Stimulated activated CD4-positive, alpha-beta T cell treated with anti-CD3 and anti-CD28 coated beads, TNF-alpha, amount 100 ng/mL, for 24 hours (primary cell): ENCODE data around the gene OLFML1.

Experiments
- DNase-seq, 3 experiments: peaks; one replicate each; pipeline ENCODE4 v3.0.0-alpha.2; 2020; ENCODE audit warnings: low read depth in 3 of 3

The OLFML1 gene

GRCh38 chr11:7485186-7486097 lies at the start of gene OLFML1:
Gene OLFML1 (plus strand): TSS chr11:7485506. CDS start chr11:7485876, 370 bp downstream.
- no peak for DNase-seq

GRCh38 chr11:7436146-7436545 lies 49.2 kb upstream of the OLFML1 start:
- DNase-seq, result no peak

- no peak for DNase-seq
These were observed 48.6 kb upstream of the OLFML1 start for GRCh38 chr11:7436657-7437056.

GRCh38 chr11:7437696-7438095 lies 47.6 kb upstream of the OLFML1 start:
- DNase-seq, result no peak

- no peak for DNase-seq
These were observed 45.5 kb upstream of the OLFML1 start for GRCh38 chr11:7439746-7440320.

- peak; percentile 34 to 73 (median 50) for DNase-seq
These were observed 42.6 kb upstream of the OLFML1 start for GRCh38 chr11:7442588-7443215.

- no peak for DNase-seq
These were observed 41.0 kb upstream of the OLFML1 start for GRCh38 chr11:7444091-7444981.

- no peak for DNase-seq
These were observed 39.7 kb upstream of the OLFML1 start for GRCh38 chr11:7445564-7445963.

GRCh38 chr11:7448201-7448600 lies 37.1 kb upstream of the OLFML1 start:
- DNase-seq, result no peak

GRCh38 chr11:7449211-7449840 lies 36.0 kb upstream of the OLFML1 start:
- DNase-seq, result no peak

- DNase-seq, result no peak
These were observed 35.5 kb upstream of the OLFML1 start for GRCh38 chr11:7449841-7450214.

GRCh38 chr11:7450836-7451235 lies 34.5 kb upstream of the OLFML1 start:
- no peak for DNase-seq

- DNase-seq, result no peak
These were observed 33.8 kb upstream of the OLFML1 start for GRCh38 chr11:7451520-7451919.

GRCh38 chr11:7451952-7452494 lies 33.3 kb upstream of the OLFML1 start:
- DNase-seq, result no peak

GRCh38 chr11:7454854-7455253 lies 30.5 kb upstream of the OLFML1 start:
- DNase-seq, result no peak

- DNase-seq, result no peak
These were observed 28.1 kb upstream of the OLFML1 start for GRCh38 chr11:7457211-7457610.

- no peak for DNase-seq
These were observed 22.6 kb upstream of the OLFML1 start for GRCh38 chr11:7462706-7463105.

- no peak for DNase-seq
These were observed 17.7 kb upstream of the OLFML1 start for GRCh38 chr11:7467652-7468051.

GRCh38 chr11:7469351-7469865 lies 15.9 kb upstream of the OLFML1 start:
- no peak for DNase-seq

GRCh38 chr11:7471071-7471470 lies 14.2 kb upstream of the OLFML1 start:
- DNase-seq, result no peak

GRCh38 chr11:7473717-7474116 lies 11.6 kb upstream of the OLFML1 start:
- no peak for DNase-seq
